WERI-Rb-1 (cell line): ENCODE results near the gene ARGLU1.

Source experiments
- DNase-seq: peaks from one replicate; pipeline ENCODE4 v3.0.0-alpha.2; 2020
- H3K27ac ChIP-seq: fragments of 250-450 bp; sonication (Bioruptor Pico); 2 replicates; pipeline ENCODE4 v1.5.1; 2020; ENCODE audit warnings: mild to moderate bottlenecking, moderate library complexity
- H3K27me3 ChIP-seq: fragments of 250-450 bp; sonication (Bioruptor Pico); 2 replicates; pipeline ENCODE4 v1.5.1; 2021; ENCODE audit warnings: mild to moderate bottlenecking, low read depth, moderate library complexity; ENCODE audit not compliant: insufficient read depth, severe bottlenecking
- H3K36me3 ChIP-seq: fragments of 250-450 bp; sonication (Bioruptor Pico); 2 replicates; pipeline ENCODE4 v1.5.1; 2020; ENCODE audit warnings: mild to moderate bottlenecking, moderate library complexity
- H3K4me3 ChIP-seq: 2 replicates; pipeline ENCODE4 v1.5.1; 2011; ENCODE audit warnings: low read depth, mild to moderate bottlenecking, control low read depth, low read length
- H3K9me3 ChIP-seq: fragments of 250-450 bp; sonication (Bioruptor Pico); 2 replicates; pipeline ENCODE4 v1.5.1; 2021; ENCODE audit warnings: mild to moderate bottlenecking, moderate library complexity; ENCODE audit not compliant: severe bottlenecking
- TF ChIP-seq, protein P1 (sequence below): IDR thresholded peaks from 2 replicates; pipeline ENCODE4 v1.5.1; 2011; ENCODE audit warnings: low read depth, mild to moderate bottlenecking, control low read depth, inconsistent platforms, low read length

ARGLU1 gene

DNA sequence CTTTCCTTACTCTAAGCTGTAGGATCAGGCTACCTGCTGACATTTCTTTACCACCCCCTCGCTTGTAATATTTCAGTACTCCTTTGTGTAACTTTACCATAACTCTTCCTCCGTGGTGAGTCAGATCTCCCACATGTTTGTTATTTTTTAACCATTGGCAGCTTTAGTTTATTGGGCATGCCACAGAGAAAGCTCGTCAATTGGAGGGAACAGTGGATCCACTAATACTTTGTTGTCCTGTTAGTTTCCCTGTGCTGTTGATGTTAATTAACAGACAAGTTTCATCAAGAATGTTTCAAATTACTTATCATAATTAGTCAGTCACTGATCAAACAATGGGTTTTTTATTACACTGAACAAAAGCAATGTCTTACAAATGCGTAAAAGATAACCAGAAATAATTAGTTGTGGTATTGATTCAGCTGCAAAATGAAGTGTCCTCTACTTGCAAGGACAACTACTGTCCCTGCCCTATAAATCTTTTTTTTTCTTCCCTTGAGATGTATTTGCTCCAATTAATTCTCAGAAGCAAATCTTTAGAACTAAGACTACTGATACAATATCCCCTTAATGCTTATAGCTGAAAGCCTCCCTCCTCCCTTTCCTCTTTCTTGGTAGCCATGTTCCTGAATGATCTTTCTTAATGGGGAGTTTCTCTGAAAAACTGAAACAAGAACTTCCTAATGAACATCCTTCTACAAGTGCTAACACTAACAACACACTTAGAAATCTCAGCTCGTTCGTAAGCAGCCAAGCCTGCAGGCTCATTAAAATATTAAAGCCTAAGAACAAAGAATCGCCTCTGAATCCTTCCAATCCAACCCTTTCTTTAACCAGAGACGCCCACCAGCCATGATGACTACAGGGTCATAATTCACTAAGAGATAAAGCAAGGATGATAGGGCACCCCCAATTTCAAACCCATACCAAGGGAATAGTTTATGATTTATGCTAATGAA is 54.6 kb downstream of the ARGLU1 start:
- Histone ChIP-seq H3K27me3 (no peaks in the 10 kb centered on the region), H3K9me3 (no peaks in the 10 kb centered on the region), H3K4me3 (no peak overlapping the region), H3K36me3 (no peaks in the 10 kb centered on the region), H3K27ac (no peak overlapping the region)
- DNase-seq: no peak
- TF ChIP-seq, protein P1, sequence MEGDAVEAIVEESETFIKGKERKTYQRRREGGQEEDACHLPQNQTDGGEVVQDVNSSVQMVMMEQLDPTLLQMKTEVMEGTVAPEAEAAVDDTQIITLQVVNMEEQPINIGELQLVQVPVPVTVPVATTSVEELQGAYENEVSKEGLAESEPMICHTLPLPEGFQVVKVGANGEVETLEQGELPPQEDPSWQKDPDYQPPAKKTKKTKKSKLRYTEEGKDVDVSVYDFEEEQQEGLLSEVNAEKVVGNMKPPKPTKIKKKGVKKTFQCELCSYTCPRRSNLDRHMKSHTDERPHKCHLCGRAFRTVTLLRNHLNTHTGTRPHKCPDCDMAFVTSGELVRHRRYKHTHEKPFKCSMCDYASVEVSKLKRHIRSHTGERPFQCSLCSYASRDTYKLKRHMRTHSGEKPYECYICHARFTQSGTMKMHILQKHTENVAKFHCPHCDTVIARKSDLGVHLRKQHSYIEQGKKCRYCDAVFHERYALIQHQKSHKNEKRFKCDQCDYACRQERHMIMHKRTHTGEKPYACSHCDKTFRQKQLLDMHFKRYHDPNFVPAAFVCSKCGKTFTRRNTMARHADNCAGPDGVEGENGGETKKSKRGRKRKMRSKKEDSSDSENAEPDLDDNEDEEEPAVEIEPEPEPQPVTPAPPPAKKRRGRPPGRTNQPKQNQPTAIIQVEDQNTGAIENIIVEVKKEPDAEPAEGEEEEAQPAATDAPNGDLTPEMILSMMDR: no peak

DNA sequence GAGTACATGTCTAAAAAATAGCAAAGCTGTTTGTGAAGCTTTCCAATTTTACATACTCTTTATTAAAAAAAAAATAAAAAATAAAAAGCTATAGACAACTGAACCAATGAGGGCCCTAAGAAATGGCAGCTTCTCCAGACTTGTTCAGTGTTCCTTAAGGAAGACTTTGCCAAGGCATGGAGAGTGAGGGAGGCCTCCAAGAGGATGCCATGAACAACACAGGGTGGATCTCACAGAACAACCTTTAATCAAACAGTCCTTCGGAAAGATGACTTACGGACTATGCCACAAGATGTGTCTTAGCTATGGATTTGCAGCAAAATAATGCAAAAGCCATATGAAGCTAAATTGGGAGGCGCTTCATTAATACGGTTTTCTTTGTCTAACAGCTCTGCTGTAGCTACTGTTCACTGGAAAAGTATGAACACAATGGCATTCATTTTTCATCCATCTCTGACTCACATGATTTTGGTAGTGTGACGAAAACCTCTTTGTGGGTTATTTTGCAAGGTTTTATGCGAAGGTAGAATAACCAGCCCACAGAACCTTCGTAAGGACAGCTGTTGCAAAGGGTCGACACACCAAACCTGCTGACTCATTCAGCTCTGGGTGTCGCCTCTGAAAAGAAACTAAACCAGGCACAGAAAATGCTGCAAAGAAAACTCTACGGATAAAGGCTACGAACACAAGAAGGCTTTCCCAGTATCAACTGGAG is 60.2 kb downstream of the ARGLU1 start:
- Histone ChIP-seq H3K27ac (no peak overlapping the region), H3K9me3 (no peaks in the 10 kb centered on the region), H3K4me3 (no peak overlapping the region), H3K36me3 (no peaks in the 10 kb centered on the region), H3K27me3 (no peaks in the 10 kb centered on the region)
- no peak for DNase-seq
- TF ChIP-seq, protein P1: no peak

DNA sequence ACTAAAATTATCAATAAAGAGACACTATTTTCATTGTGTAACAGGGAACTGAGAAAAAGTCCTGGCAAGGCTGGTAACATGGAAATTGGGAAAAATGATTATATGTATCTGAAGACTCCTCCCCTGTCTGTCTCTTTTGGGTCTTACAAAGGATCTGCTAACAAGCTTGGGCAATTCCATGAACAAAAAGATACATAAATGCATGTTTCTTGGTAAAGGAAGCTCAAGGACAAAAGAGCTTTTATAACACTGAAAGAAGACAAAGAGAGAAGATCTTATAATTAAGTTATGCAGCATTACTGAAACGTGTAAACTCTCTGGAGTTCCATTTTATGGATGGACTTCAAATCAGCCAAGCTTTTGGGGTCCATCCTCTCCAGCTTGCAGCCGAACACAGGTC is 61.7 kb downstream of the ARGLU1 start:
- no peak for DNase-seq
- Histone ChIP-seq H3K27ac (no peak overlapping the region), H3K36me3 (no peaks in the 10 kb centered on the region), H3K27me3 (no peaks in the 10 kb centered on the region), H3K4me3 (no peak overlapping the region), H3K9me3 (no peaks in the 10 kb centered on the region)
- TF ChIP-seq, protein P1: no peak

DNA sequence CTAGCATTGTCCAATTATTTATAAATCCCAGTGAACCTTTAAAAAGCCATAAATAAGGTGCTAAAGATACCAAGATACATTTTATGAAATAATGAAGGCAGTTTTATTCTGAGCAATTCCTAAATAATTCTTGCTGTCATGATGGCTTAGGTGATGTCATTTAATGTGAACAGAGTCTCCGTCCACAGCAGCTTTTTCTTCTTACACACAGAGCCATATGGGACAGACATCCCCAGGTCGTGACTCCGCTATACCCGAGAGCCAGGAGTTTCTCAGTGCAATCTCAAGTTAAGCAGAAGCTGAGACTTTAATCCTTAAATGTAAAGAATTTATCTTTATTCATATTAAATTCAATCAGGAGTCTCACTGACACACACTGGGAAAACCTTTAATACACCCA is 62.2 kb downstream of the ARGLU1 start:
- no peak overlapping the region for H3K4me3 ChIP-seq
- H3K36me3 ChIP-seq: no peaks in the 10 kb centered on the region
- TF ChIP-seq, protein P1: no peak
- H3K27me3 ChIP-seq: no peaks in the 10 kb centered on the region
- H3K27ac ChIP-seq: no peak overlapping the region
- H3K9me3 ChIP-seq: no peaks in the 10 kb centered on the region
- peak; percentile 25 for DNase-seq

DNA sequence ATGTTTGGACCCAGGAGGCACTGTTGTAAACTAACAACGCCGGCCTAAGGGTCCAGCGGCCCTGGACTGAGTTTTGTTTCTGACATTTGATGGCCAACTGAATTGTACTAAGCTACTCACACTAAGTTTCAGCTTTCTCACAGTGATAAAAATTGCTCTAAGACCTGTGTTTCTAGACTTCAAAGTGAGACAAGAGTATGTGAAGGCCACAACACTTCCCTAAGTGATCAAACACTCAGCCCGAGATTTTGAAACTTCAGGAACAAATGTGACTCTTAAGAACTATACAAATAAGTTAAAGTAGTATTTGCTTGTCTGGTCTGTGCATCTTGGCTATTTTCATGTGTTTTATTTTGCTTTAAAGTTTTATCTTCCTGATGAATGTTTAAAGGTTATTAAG is 62.6 kb downstream of the ARGLU1 start:
- Histone ChIP-seq H3K27me3 (no peaks in the 10 kb centered on the region), H3K36me3 (no peaks in the 10 kb centered on the region), H3K27ac (no peak overlapping the region), H3K4me3 (no peak overlapping the region), H3K9me3 (no peaks in the 10 kb centered on the region)
- TF ChIP-seq, protein P1: no peak
- DNase-seq: no peak
